ENCODE data around the gene ZKSCAN2.
A peak's percentile ranks its signal among the peaks of the same experiment; 100 is the strongest.

ZKSCAN2 gene

GRCh38 chr16:25256695-25257469 lies 763 bp downstream of the ZKSCAN2 start:
- Histone ChIP-seq H3K4ac (ENCODE audit: low read length) (no peak overlapping the region), H3K27me3 (ENCODE audit: control insufficient read depth in 3 of 3, insufficient read depth in 3 of 3, low read depth in 1 of 3, low read length in 3 of 3) (no peaks in the 10 kb centered on the region), H2BK5ac (ENCODE audit: low read length) (peak overlapping the region; percentile 94), H2BK15ac (ENCODE audit: low read length) (no peak overlapping the region), H3K4me2 (ENCODE audit: insufficient read depth, low read length, poor library complexity, severe bottlenecking) (peak overlapping the region; percentile 99), H3K4me1 (ENCODE audit: control insufficient read depth in 2 of 2, insufficient read depth in 1 of 2, low read depth in 1 of 2, low read length in 2 of 2) (peaks cover 6 to 7% of the 10 kb centered on the region in 2 donors), H2AFZ (ENCODE audit: low read length) (peak overlapping the region; percentile 95), H3K18ac (ENCODE audit: low read length) (peak overlapping the region; percentile 13), H3K4me3 (ENCODE audit: low read length in 2 of 2) (peak overlapping the region; percentile 83 to 94), H3K79me1 (ENCODE audit: low read depth, low read length) (no peaks in the 10 kb centered on the region), H2BK12ac (ENCODE audit: low read length) (no peak overlapping the region), H4K91ac (ENCODE audit: low read depth, low read length, poor library complexity) (no peak overlapping the region), H2BK120ac (ENCODE audit: low read depth, low read length) (no peak overlapping the region), H3K9me3 (replicated peaks in 1 of 2; ENCODE audit: control insufficient read depth in 2 of 2, insufficient read depth in 1 of 2, low read depth in 1 of 2, low read length in 2 of 2) (no peaks in the 10 kb centered on the region), H4K8ac (ENCODE audit: low read depth, low read length) (no peak overlapping the region), H3K14ac (ENCODE audit: low read length) (no peak overlapping the region), H3K36me3 (replicated peaks in 1 of 2; ENCODE audit: control insufficient read depth in 2 of 2, insufficient read depth in 2 of 2, low read length in 2 of 2) (peaks cover 15 to 53% of the 10 kb centered on the region in 2 donors), H3K27ac (replicated peaks; ENCODE audit: low read length) (peak overlapping the region; percentile 99), H3K23ac (ENCODE audit: low read depth, low read length, poor library complexity) (peak overlapping the region; percentile 34), H3K9ac (ENCODE audit: low read depth, low read length, poor library complexity) (peak overlapping the region; percentile 92), H2AK5ac (ENCODE audit: low read depth, low read length) (peak overlapping the region; percentile 19)
- DNase-seq (ENCODE audit: low spot score) = no peak
- WGBS, 2 donors (ENCODE audit: extremely low coverage in 2 of 2, insufficient read length in 2 of 2, insufficient replicate concordance in 1 of 2) = no CpG with 5 or more reads among the region's 24 CpGs

- DNase-seq (ENCODE audit: low spot score) = no peak
- Histone ChIP-seq H3K36me3 (replicated peaks in 1 of 2; ENCODE audit: control insufficient read depth in 2 of 2, insufficient read depth in 2 of 2, low read length in 2 of 2) (peaks cover 17 to 69% of the 10 kb centered on the region in 2 donors), H3K4ac (ENCODE audit: low read length) (no peak overlapping the region), H3K14ac (ENCODE audit: low read length) (no peak overlapping the region), H3K27me3 (ENCODE audit: control insufficient read depth in 3 of 3, insufficient read depth in 3 of 3, low read depth in 1 of 3, low read length in 3 of 3) (no peaks in the 10 kb centered on the region), H3K18ac (ENCODE audit: low read length) (no peak overlapping the region), H4K91ac (ENCODE audit: low read depth, low read length, poor library complexity) (no peak overlapping the region), H4K8ac (ENCODE audit: low read depth, low read length) (no peak overlapping the region), H2BK5ac (ENCODE audit: low read length) (no peak overlapping the region), H2AK5ac (ENCODE audit: low read depth, low read length) (no peak overlapping the region), H3K9me3 (replicated peaks in 1 of 2; ENCODE audit: control insufficient read depth in 2 of 2, insufficient read depth in 1 of 2, low read depth in 1 of 2, low read length in 2 of 2) (peaks cover 0 to 11% of the 10 kb centered on the region in 2 donors), H3K4me3 (ENCODE audit: low read length in 2 of 2) (no peak overlapping the region), H3K9ac (ENCODE audit: low read depth, low read length, poor library complexity) (no peak overlapping the region), H2AFZ (ENCODE audit: low read length) (no peak overlapping the region), H3K79me1 (ENCODE audit: low read depth, low read length) (no peaks in the 10 kb centered on the region), H3K4me1 (ENCODE audit: control insufficient read depth in 2 of 2, insufficient read depth in 1 of 2, low read depth in 1 of 2, low read length in 2 of 2) (peaks cover 3 to 6% of the 10 kb centered on the region in 2 donors), H2BK120ac (ENCODE audit: low read depth, low read length) (no peak overlapping the region), H3K23ac (ENCODE audit: low read depth, low read length, poor library complexity) (no peak overlapping the region), H3K4me2 (ENCODE audit: insufficient read depth, low read length, poor library complexity, severe bottlenecking) (no peak overlapping the region), H3K27ac (replicated peaks; ENCODE audit: low read length) (no peak overlapping the region), H2BK12ac (ENCODE audit: low read length) (no peak overlapping the region), H2BK15ac (ENCODE audit: low read length) (no peak overlapping the region)
- WGBS, 2 donors (ENCODE audit: extremely low coverage in 2 of 2, insufficient read length in 2 of 2, insufficient replicate concordance in 1 of 2) = no CpG with 5 or more reads among the region's 2 CpGs
These were observed 4.3 kb downstream of the ZKSCAN2 start for GRCh38 chr16:25253322-25253721.

- no peaks in the 10 kb centered on the region for H3K79me1 ChIP-seq (ENCODE audit: low read depth, low read length)
- H2BK12ac ChIP-seq (ENCODE audit: low read length) = no peak overlapping the region
- no peak overlapping the region for H2AK5ac ChIP-seq (ENCODE audit: low read depth, low read length)
- WGBS, 2 donors (ENCODE audit: extremely low coverage in 2 of 2, insufficient read length in 2 of 2, insufficient replicate concordance in 1 of 2) = no CpG with 5 or more reads among the region's 2 CpGs
- no peak overlapping the region for H3K27ac ChIP-seq (replicated peaks; ENCODE audit: low read length)
- no peak overlapping the region for H4K91ac ChIP-seq (ENCODE audit: low read depth, low read length, poor library complexity)
- no peaks in the 10 kb centered on the region for H3K27me3 ChIP-seq (ENCODE audit: control insufficient read depth in 3 of 3, insufficient read depth in 3 of 3, low read depth in 1 of 3, low read length in 3 of 3)
- H3K9me3 ChIP-seq (replicated peaks in 1 of 2; ENCODE audit: control insufficient read depth in 2 of 2, insufficient read depth in 1 of 2, low read depth in 1 of 2, low read length in 2 of 2) = peaks cover 0 to 23% of the 10 kb centered on the region in 2 donors
- no peak overlapping the region for H4K8ac ChIP-seq (ENCODE audit: low read depth, low read length)
- no peak overlapping the region for H3K23ac ChIP-seq (ENCODE audit: low read depth, low read length, poor library complexity)
- no peak overlapping the region for H3K18ac ChIP-seq (ENCODE audit: low read length)
- no peak overlapping the region for H3K4ac ChIP-seq (ENCODE audit: low read length)
- H3K9ac ChIP-seq (ENCODE audit: low read depth, low read length, poor library complexity) = no peak overlapping the region
- H3K14ac ChIP-seq (ENCODE audit: low read length) = no peak overlapping the region
- peaks cover 27 to 98% of the 10 kb centered on the region in 2 donors for H3K36me3 ChIP-seq (replicated peaks in 1 of 2; ENCODE audit: control insufficient read depth in 2 of 2, insufficient read depth in 2 of 2, low read length in 2 of 2)
- H3K4me3 ChIP-seq (ENCODE audit: low read length in 2 of 2) = no peak overlapping the region
- H2BK5ac ChIP-seq (ENCODE audit: low read length) = no peak overlapping the region
- no peak overlapping the region for H2AFZ ChIP-seq (ENCODE audit: low read length)
- DNase-seq (ENCODE audit: low spot score) = no peak
- peaks cover 0 to 2% of the 10 kb centered on the region in 2 donors for H3K4me1 ChIP-seq (ENCODE audit: control insufficient read depth in 2 of 2, insufficient read depth in 1 of 2, low read depth in 1 of 2, low read length in 2 of 2)
- H2BK120ac ChIP-seq (ENCODE audit: low read depth, low read length) = no peak overlapping the region
- H2BK15ac ChIP-seq (ENCODE audit: low read length) = no peak overlapping the region
- no peak overlapping the region for H3K4me2 ChIP-seq (ENCODE audit: insufficient read depth, low read length, poor library complexity, severe bottlenecking)
These were observed 7.2 kb downstream of the ZKSCAN2 start for GRCh38 chr16:25250467-25250866.

GRCh38 chr16:25235991-25236390 lies 21.7 kb downstream of the ZKSCAN2 start:
- no peak overlapping the region for H2BK12ac ChIP-seq (ENCODE audit: low read length)
- no peak overlapping the region for H2AFZ ChIP-seq (ENCODE audit: low read length)
- no peaks in the 10 kb centered on the region for H3K9me3 ChIP-seq (replicated peaks in 1 of 2; ENCODE audit: control insufficient read depth in 2 of 2, insufficient read depth in 1 of 2, low read depth in 1 of 2, low read length in 2 of 2)
- no CpG with 5 or more reads among the region's 3 CpGs for WGBS, 2 donors (ENCODE audit: extremely low coverage in 2 of 2, insufficient read length in 2 of 2, insufficient replicate concordance in 1 of 2)
- no peak overlapping the region for H3K18ac ChIP-seq (ENCODE audit: low read length)
- no peak overlapping the region for H4K8ac ChIP-seq (ENCODE audit: low read depth, low read length)
- peak overlapping the region in 1 of 2 donors; percentile 30 for H3K4me3 ChIP-seq (ENCODE audit: low read length in 2 of 2)
- H3K4ac ChIP-seq (ENCODE audit: low read length) = no peak overlapping the region
- no peak overlapping the region for H2BK120ac ChIP-seq (ENCODE audit: low read depth, low read length)
- no peak overlapping the region for H2BK15ac ChIP-seq (ENCODE audit: low read length)
- H3K4me1 ChIP-seq (ENCODE audit: control insufficient read depth in 2 of 2, insufficient read depth in 1 of 2, low read depth in 1 of 2, low read length in 2 of 2) = peaks cover 1 to 5% of the 10 kb centered on the region in 2 donors
- no peak for DNase-seq (ENCODE audit: low spot score)
- no peak overlapping the region for H3K23ac ChIP-seq (ENCODE audit: low read depth, low read length, poor library complexity)
- no peaks in the 10 kb centered on the region for H3K27me3 ChIP-seq (ENCODE audit: control insufficient read depth in 3 of 3, insufficient read depth in 3 of 3, low read depth in 1 of 3, low read length in 3 of 3)
- H3K36me3 ChIP-seq (replicated peaks in 1 of 2; ENCODE audit: control insufficient read depth in 2 of 2, insufficient read depth in 2 of 2, low read length in 2 of 2) = peaks cover 8 to 52% of the 10 kb centered on the region in 2 donors
- H3K79me1 ChIP-seq (ENCODE audit: low read depth, low read length) = no peaks in the 10 kb centered on the region
- H4K91ac ChIP-seq (ENCODE audit: low read depth, low read length, poor library complexity) = no peak overlapping the region
- H3K4me2 ChIP-seq (ENCODE audit: insufficient read depth, low read length, poor library complexity, severe bottlenecking) = no peak overlapping the region
- no peak overlapping the region for H3K14ac ChIP-seq (ENCODE audit: low read length)
- H3K27ac ChIP-seq (replicated peaks; ENCODE audit: low read length) = no peak overlapping the region
- H2BK5ac ChIP-seq (ENCODE audit: low read length) = no peak overlapping the region
- H2AK5ac ChIP-seq (ENCODE audit: low read depth, low read length) = no peak overlapping the region
- H3K9ac ChIP-seq (ENCODE audit: low read depth, low read length, poor library complexity) = no peak overlapping the region
